NCI-H146 treated with DMSO at 0.1 percent for 48 hours (cell line): ENCODE measurements around the gene COL19A1.
"Not testable (repeated sequence)": the region's sequence is repeated elsewhere in the genome, so short reads cannot be mapped to it uniquely, and the experiment has no call there.

Source experiments
- DNase-seq: peaks from one replicate; lab custom pipeline; 2025; ENCODE audit not compliant: unreplicated experiment; lab: John Stamatoyannopoulos, UW

Gene COL19A1

DNA sequence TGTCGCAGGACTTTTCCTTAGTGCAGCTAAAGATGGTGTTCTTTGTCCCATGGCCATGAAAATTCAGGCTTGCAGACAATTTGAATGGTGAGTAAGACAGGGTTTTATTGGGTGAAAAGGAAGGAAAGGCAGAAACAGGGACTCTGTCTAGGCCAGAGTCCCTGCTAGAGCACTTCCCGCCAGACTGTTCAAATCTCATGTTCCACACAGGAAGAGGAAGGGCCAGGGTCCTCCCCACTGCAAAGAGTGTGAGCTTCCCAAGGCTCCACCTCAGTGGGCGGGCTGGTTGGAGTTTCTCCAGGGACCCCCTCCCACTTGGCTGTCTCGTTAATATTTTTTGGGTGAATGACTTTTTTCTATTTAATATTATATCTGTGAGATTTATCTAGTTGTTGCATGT lies 29.0 kb downstream of the COL19A1 start:
- no peak for DNase-seq

DNA sequence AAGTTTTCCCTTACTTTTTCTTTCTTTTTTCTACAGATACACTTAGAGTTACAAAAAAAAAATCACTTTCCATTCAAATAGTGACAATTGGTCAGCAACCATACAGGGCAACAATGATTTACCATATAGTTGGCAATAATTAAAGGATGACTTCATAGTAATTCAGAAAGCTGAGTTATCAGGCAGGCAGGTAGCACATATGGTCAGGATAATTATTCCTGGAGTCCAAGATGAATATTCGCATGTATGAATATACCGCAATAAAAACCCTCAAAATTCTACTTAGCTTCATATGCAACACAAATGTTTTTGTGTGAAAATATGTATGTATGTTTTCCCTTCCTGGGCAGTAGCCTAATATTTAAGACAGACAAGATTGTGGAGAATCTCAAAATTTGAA lies 34.5 kb downstream of the COL19A1 start:
- no peak for DNase-seq

DNA sequence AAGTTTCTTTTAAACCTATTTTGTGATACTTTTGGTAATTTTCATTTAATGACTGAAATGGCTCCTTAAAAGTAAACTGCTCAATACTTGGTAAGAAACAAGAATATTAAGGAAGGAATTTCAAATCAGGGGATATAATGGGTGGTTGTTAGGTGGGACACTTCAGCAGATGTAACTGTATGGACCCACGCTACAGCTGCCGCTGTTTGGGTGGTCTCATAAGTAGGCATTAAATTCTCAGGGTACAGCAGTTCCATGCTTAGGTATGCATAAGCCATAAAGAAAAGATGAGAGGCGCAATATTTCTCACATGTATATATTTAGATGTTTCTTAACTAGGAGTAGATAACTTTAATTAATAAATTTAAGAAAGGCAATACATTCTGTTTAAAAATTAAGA lies 35.0 kb downstream of the COL19A1 start:
- no peak for DNase-seq

DNA sequence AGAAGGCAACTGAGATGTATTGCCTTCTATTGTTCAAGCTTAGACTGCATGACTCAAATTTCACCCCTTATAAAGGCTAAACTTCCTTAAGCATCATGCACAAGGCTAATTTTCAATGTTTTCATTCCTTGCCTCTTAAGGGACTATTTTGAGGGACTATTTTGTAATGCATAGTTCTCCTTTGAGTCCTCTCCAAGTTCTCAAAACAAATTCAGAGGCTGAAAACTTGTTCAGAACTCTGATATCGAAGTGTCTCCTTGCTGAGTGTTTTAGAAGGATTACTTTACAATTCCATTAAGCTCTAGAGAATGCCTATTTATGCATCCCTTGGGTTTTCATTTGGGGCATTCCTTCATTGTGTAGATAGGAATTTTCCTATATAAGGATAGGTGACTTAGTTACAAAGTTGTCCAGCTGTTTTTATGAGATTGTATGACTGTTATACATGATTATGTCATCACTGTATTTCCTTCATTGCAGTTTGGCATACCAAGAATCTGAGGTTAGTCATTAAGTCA lies 41.7 kb downstream of the COL19A1 start:
- DNase-seq: no peak

DNA sequence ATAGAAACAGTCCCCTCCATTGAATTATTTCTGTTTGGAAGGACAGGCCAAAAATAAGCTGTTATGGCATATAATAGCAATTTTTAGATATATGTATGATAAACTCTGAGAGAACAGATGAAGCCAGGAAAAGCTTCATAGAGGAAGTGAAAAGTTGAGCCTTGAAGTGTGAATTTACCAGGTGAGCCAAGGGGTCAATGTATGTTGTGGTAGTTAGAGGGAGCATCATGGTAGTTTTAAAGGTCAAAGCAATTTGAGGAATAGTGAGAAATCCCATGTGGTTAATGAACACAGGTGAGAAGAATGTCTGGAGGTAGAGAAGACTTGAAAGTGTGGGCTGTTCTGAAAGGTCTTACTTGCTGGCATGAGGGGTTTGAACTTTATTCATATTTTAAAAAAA lies 47.0 kb downstream of the COL19A1 start:
- no peak for DNase-seq

DNA sequence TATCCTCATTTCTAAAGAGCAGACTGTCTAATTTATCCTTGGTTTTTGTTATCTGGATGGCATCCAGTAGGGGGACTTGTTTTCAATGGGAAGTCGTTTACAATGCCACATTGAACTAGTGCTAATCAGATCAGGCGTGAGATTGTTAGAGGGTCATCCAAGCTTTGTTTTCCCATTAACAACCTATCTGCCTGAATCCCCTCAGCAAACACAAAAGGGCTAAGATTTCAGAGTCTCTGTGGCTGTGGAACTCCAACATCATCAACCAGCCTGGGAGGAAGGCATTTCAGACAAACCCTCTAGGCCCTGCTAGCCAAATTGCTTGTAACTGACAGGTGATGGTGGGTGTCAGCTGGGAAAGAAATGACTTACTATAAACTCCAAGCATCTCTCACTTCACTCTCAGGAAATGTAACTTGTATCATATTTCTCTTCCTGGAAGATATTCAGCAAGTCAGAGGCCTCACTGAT lies 47.7 kb downstream of the COL19A1 start:
- DNase-seq: no peak

DNA sequence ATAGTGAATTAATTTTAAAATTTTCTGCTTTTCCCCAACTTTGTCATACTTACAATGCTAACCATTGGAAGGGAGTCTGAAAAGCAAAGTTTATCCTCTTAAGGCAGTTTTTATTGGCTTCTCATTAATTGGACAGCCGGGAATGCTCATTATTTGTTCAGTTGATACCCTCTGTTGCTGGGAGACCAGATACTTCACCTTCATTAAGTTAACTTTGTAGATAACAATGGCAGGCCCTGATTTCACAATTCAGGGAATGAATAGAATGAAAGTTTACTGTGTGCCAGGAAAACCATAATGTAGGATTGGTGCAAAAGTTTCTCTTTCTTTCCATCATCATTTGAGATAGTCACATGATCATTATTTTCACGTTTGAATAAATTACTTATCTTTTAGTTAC lies 49.0 kb downstream of the COL19A1 start:
- DNase-seq: no peak

DNA sequence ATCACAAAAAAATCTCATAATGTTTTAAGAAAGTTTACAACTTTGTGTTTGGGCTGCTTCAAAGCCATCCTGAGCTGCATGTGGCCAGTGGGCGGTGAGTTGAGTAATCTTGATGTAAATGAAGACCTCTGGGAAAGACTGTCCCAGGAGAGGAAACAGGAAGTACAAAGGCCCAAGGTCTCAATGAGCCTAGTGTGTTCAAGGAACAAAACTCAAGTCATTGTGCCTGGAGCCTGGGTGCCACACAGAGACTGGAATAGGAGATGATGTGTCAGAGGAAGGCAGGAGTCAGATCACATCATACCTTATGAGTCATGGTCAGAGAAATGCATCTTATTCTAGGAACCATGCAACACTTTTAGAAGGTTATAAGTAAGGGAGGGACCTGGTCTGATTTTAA lies 51.5 kb downstream of the COL19A1 start:
- DNase-seq: no peak

DNA sequence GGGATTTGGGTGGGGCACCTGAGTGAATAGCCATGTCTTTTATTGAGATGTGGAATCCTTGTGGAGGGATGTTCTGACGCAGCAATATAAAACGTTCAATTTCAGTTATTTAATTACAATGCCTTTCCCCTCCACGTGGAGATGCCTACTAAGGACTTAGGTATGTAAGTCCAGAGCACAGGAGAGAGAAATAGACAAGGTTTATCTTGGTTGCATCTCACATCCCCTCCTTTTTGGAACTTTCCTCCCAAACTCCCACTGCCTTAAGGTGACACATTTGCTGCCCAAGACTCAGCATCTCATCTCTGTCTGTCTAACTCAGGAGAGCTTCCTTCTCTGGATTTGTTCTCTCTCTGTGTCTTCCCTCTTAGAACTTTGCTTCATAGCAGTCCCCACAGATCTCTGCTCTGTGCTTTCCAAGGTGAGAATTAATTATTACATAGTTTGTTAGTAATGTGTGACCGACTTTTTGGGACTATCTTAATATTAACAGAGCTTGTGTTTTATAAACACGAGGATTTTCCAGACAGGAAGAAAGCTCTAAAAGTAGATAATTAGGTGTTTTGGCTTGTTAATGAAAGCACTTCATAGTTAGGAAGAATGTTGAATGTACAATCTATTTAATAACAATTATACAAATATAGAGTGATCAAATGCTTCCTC lies 52.6 kb downstream of the COL19A1 start:
- no peak for DNase-seq

DNA sequence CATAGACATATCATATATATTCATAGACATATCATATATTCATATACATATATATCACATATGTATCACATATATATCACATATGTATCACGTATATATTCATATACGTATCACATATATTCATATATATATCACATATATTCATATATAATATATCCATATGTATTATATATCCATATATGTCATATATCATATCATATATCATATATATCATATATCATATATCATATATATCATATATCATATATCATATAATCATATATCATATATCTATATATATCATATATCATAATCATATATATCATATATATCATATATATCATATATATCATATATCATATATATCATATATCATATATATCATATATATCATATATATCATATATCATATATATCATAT lies 54.7 kb downstream of the COL19A1 start:
- not testable (repeated sequence) for DNase-seq

DNA sequence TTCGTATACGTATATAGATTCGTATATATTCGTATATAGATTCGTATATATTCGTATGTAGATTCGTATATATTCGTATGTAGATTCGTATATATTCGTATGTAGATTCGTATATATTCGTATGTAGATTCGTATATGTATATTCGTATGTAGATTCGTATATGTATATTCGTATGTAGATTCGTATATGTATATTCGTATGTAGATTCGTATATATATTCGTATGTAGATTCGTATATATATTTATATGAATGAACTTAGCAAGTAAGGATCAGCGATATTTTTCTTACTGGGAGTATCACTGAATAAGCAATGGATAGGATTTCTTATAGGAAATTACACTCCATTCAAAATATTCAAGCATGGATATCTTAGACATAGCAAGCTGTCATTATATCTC lies 55.3 kb downstream of the COL19A1 start:
- not testable (repeated sequence) for DNase-seq

DNA sequence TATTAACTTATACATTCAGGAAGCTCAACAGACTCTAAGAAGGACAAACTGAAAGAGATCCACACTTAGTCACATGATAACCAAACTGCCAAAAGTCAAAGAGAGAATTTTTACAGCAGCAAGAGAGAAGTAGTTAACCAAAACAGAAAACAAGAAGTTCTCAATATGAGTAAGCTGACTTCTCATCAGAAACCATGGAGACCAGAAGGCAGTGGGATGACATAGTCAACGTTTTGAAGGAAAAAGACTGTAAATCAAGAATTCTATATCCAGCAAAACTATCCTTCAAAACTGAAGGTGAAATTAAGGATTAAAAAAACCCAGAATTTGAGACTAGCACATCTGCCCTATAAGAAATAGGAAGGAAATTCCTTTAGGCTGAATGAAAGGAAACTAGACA lies 60.4 kb downstream of the COL19A1 start:
- no peak for DNase-seq

DNA sequence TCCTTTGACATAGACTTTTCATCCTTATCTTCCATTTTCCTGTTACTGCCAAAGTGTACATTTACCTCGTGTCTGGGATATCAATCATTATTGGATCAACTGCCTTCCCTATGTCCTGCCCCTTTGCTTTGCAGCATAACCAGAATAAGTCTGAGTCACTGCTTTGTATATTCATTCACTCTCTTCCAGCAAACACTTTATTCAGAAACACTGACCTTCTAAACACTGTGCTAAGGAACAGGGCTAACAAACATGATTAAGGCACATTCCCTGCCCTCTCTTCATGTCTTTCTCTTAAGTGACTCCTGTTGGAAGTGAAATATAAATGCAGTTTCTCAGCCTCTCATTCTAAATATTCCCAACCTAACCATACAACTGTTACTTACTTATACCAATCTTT lies 66.9 kb downstream of the COL19A1 start:
- no peak for DNase-seq

DNA sequence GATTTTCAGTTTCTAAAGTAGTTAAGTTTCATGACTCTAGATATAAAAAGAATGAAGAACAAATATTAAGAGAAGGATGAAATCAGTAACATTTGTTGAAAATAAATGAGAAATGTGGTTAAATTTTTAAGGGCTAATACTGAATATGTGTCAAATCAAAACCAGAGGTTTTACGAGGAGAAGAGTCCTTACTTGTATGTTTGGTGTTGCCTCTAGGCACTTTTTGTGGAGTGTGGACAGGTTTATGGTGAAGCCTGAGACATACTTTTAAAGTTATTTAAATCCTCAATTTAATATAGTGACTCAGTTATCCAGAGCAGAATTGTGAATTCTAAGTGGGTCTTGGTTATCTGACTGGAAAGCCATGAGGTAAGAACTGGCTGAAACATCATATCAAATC lies 68.7 kb downstream of the COL19A1 start:
- no peak for DNase-seq

DNA sequence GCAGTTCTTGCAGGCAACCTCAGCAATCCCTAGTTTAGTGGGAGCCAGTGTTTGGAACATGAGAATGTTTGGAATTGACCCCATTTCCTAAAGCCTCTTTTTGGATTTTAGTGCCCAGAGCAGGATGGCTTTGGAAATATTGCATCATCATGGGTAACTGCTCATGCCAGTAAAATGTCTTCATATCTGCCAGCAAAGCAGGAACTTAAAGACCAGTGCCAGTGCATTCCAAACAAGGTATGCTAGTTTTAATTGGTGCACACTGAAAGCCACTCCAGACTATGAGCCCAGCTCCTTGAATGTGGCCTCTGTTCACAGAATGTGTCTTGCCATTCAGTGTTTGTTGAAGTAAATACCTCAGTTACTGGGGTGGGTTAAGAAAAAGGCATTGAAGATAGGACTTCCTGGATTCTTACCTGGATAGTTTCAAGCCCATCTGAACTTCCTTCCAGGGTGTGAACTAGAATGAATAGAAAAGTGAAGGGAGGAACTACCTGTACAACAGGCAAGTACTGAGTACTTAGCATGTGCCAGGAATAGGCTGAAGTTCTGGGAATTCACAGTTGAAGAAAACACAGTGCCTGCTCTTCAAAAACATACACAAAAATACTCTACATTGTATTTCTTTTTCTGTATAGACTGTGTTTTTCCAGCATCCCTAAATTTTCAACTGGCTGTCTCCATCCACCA lies 70.5 kb downstream of the COL19A1 start:
- DNase-seq: no peak

DNA sequence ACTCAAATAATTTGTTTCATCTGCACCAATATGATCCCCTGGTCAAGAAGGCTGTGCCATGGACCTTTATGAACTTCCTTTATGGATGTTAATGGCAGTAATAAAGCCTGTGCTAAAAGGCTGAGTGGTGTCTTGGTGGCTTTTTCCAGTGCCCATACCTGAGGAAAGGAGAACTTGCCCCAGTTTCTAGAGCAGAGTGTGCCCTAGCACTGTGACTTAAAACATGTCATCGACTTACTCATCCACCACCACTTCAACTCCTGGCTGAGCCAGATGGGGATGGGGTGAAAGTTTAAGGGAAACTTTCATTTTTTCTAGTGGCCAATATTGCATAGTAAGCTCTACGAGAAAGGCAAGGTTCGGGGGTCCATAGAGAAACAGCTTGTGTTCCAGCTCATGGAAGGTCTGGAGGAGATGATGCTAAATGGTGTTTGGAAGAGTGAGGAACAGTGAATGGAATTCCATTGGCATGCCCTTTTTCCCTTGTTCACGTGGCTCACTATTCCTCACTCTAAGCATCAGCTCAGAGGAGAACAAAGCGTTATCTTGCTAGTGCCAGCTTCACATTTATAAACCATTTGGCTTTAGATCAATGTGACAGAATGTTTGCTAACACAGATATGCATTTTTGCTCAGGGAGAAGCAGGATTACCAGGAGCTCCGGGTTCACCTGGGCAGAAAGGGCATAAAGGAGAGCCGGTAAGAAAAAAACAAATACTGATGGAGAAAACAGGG lies 71.2 kb downstream of the COL19A1 start:
- no peak for DNase-seq

DNA sequence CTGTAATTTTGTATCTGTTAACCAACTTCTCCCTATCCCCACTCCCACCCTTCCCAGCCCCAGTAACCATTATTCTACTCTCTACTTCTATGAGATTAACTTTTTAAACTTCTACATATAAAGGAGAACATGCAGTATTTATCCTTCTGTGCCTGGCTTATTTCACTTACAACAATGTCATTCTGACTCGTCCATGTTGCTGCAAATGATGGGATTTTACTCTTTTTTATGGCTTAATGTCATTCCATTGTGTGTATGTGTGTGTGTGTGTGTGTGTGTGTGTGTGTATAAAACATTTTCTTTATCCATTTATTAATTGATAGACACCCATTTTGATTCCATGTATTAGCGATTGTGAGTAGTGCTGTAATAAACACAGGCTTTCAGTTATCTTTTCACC lies 76.1 kb downstream of the COL19A1 start:
- DNase-seq: no peak

DNA sequence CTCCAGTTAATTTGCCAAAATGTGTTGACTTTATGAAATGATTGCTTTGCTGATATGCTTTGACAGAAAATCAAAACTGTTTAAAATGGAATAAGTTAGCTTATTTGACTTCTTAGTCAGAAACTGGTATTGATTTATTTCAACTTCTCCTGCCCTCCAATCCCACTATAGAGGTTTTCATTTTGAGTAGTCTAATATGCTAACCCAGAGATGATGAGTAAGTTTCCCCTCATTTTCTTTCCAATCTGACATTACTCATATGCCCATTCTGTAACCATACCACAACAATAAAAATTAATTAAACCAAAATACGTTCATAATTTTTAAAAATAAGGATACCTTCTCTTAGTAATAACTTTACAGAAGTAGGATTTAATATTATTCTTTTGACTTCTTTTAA lies 78.8 kb downstream of the COL19A1 start:
- DNase-seq: no peak

DNA sequence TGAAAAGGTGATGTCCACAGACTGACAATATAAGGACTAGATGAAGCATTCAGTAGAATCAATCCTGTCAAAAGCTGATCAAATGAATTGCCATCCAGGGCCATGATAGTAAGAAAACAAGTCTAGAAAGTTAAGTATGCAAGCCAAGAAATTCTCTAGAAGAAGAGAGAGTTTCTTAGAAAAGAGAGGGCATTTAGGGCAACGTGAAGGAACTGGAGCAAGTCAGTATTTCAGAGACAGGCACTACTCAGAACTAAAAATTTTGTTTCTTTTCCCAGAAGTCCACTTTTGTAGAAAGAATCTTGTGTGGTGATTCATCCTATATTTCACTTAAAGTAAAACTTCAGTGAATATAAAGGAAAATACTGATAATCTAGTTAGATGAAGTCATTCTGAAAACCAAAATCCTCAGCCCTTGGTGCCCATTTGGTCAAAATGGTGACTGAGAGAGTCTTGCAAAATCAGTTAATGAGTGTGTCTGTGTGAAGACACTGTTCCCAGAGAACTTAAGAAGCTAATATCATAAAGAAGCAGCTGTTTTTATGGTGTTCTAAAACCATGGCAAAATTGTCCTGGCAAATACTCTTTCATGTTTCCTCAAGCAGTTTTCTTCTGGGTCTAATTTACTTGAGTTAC lies 82.2 kb downstream of the COL19A1 start:
- no peak for DNase-seq

DNA sequence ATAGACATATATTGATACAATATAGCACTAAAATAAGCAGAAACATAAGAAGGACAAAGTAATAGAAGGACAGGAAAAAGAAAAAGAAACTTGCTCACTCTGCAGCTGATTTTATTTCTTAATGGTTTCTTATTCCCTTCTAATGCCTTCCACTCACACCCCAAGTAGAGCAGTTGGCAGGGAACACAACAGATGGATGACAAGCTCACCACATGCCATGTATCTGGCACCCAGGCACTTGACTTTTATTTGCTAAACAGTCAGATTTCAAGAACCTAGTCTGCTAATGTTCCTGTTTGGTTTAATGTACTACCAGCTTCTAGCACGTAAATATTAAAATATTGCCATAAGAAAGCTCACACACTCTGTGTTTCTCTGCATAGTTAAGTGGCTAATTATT lies 87.1 kb downstream of the COL19A1 start:
- DNase-seq: no peak

DNA sequence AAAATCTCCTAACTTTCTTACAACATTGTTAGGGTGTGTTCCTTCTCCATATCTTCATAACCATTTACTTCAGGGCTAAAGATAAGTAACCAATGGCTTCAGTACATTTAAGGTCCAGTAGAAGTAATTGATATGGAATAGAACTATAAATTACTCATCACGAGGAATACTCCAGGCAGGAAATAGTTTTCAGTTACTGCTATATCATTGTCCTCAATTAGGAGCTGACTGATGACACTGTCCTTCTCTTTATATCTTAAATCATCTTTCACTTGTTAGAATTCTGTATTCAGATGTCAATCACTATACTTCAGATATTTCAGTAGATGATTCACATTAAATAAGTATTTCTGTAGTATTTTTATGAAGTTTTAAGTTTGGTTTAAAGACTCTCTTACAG lies 88.4 kb downstream of the COL19A1 start:
- no peak for DNase-seq
